Activated naive CD8-positive, alpha-beta T cell (primary cell): ENCODE results near the gene MYO1B.

ENCODE experiments used
- H3K27ac Mint-ChIP-seq: one replicate; pipeline ENCODE4 v1.8.0; 2021; ENCODE audit warnings: mixed read lengths
- H3K27me3 Mint-ChIP-seq: one replicate; pipeline ENCODE4 v1.8.0; 2021; ENCODE audit warnings: mixed read lengths
- H3K36me3 Mint-ChIP-seq: one replicate; pipeline ENCODE4 v1.8.0; 2021; ENCODE audit warnings: mixed read lengths
- H3K4me1 Mint-ChIP-seq: one replicate; pipeline ENCODE4 v1.8.0; 2021; ENCODE audit warnings: low read depth, mixed read lengths
- H3K4me3 Mint-ChIP-seq: one replicate; pipeline ENCODE4 v1.8.0; 2021; ENCODE audit warnings: mild to moderate bottlenecking, mixed read lengths
- H3K9me3 Mint-ChIP-seq: one replicate; pipeline ENCODE4 v1.8.0; 2021; ENCODE audit warnings: low read depth, mixed read lengths

Gene MYO1B

DNA sequence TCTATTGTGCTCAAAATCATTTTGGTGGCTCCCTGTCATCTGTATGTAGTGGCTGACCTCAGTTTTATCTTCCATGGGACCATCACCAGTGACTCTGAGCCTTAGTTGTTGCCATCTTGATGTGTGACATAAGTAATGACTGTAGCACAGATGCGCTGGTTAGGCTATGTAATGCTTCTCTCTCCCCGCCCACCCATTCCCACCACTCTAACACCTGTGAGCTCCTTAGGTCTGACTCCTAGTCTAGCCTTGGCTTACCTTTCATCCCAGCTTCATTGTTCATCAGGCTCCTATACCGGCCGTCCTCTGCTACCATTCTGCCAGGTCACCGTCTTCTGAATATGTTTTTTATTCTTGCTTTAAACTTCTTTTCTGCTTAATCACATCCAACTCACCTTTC is 17.2 kb downstream of the MYO1B start:
- no peaks in the 10 kb centered on the region for H3K27me3 Mint-ChIP-seq
- H3K4me3 Mint-ChIP-seq, result no peak overlapping the region
- no peak overlapping the region for H3K27ac Mint-ChIP-seq
- H3K9me3 Mint-ChIP-seq, result no peaks in the 10 kb centered on the region
- H3K4me1 Mint-ChIP-seq, result no peaks in the 10 kb centered on the region
- no peaks in the 10 kb centered on the region for H3K36me3 Mint-ChIP-seq

DNA sequence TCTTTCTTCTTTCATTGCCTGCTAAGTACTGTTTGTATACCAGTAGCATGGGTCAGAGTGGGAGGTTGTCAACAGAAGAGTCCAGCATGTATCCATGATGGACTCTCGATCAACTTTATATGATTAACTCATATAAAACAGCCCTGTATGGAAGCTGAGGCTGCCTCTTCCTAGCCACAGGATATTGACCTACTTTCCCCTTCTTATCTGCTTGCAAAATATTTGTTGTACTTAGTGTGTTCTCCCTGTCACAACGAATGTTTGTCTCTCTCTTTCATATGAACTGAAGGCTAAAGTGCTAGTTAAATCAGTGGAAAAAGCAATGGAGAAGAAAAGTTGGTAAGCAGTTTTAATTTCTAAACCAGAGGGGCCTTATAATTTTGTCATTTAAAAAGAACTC is 17.8 kb downstream of the MYO1B start:
- Mint-ChIP-seq H3K27ac (no peak overlapping the region), H3K9me3 (no peaks in the 10 kb centered on the region), H3K4me3 (no peak overlapping the region), H3K4me1 (no peaks in the 10 kb centered on the region), H3K36me3 (no peaks in the 10 kb centered on the region), H3K27me3 (no peaks in the 10 kb centered on the region)

GRCh38 chr2:191264647-191265081 is 19.5 kb downstream of the MYO1B start:
- Mint-ChIP-seq H3K4me1 (no peaks in the 10 kb centered on the region), H3K27me3 (no peaks in the 10 kb centered on the region), H3K9me3 (no peaks in the 10 kb centered on the region), H3K27ac (no peak overlapping the region), H3K36me3 (no peaks in the 10 kb centered on the region), H3K4me3 (no peak overlapping the region)

DNA sequence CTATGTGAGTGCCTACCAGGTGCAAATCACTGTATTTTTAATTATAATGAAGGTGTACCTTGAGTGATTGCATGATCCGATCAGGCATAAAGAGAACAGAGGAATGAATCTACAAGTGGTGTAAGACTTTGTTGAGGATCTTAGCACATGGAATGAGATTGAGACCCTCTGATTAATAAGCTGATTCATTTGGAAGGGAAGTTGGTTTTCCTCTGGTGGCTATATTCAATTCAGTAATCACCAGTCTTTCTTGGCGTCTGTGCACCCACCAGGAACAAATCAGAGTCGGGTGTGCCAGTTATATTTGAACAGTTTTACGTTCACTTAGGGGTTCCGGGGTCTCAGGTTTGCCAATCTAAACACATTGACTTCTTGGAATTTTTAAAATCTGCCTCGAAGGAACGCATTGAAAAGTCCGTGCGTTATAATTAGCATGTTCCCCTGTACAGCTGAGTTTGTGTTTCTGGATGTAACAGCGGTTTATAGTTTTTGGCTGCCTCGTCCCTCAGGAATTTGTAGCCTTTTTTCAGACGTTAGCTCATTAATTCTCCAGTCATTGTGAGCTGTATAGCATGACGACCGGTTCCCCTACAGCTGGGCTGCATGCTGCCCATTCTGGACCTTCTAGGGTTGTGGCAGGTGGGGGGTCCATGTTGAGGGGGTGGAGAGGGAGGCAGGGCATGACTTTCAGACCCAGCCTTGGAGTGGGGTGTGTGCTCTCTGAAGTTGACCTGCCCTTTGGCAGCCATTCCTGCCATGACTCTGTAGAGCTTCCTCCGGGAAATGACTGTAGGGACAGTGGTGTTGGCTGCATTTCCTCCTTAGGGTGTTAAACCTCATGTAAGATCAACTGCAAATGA is 20.3 kb downstream of the MYO1B start:
- Mint-ChIP-seq H3K4me3 (no peak overlapping the region), H3K27ac (no peak overlapping the region), H3K27me3 (peaks cover 2% of the 10 kb centered on the region), H3K9me3 (no peaks in the 10 kb centered on the region), H3K4me1 (no peaks in the 10 kb centered on the region), H3K36me3 (no peaks in the 10 kb centered on the region)

GRCh38 chr2:191266201-191266600 is 21.0 kb downstream of the MYO1B start:
- Mint-ChIP-seq H3K4me1 (no peaks in the 10 kb centered on the region), H3K36me3 (no peaks in the 10 kb centered on the region), H3K4me3 (no peak overlapping the region), H3K27ac (no peak overlapping the region), H3K9me3 (no peaks in the 10 kb centered on the region), H3K27me3 (peaks cover 2% of the 10 kb centered on the region)

DNA sequence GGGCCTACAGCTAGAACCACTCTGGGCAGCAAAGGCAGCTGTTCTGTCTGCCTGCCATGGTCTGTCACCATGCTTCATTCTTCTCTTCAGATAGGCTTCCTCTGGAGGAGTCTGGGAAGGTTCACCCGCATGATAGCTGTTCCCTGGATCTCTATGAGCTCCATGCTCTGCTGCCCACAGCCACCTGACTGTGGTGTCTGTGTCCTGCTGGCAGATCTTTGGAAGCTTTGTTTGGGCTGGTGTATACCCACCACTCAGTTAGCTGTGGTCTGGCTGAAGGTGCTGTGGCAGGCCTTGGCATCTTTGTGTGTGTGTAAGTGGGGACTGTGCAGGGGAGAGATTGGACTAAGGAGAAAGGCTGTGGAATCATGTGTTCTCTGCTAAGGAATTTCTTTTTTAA is 23.4 kb downstream of the MYO1B start:
- H3K9me3 Mint-ChIP-seq, result no peaks in the 10 kb centered on the region

DNA sequence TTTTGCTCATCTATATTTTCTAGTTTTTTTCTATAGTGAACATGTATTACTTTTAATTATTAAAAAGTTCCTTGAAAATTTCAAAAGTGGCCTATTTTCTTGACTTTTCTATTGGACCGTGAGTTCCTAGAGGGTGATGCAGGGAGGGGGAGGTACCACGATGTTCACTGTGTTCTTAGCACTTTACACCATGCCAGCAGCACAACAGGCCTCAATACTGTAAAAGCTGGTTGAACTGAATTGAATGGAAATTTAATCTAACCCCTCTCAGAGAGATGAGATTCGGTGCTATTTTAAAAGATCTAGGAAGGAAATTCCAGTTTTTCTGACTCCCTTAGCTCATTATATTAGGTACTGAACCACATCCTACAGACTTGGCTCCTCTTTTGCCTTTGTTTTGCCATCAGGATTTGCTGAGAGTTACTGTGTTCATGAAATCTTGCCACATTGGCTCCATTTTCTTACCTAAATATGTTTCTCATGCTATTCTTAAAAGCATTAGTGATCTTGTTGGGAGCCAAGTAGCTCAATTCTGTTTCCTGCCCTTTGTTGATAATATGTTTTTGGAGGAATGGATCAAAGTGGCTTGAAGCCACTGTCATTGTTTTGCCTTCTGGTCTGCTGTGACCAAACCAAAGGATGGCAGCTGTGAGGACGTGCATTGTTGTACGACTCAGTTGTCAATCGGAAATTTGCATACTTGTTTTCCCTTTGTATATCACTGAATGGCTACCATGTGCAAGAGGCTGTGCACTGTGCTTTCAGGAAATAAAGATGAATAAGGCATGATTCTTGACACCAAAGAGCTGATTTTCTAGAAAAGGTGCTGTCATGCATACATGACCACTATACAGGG is 25.3 kb downstream of the MYO1B start:
- Mint-ChIP-seq H3K36me3 (no peaks in the 10 kb centered on the region), H3K27me3 (peaks cover 2% of the 10 kb centered on the region), H3K4me1 (no peaks in the 10 kb centered on the region), H3K9me3 (no peaks in the 10 kb centered on the region), H3K4me3 (no peak overlapping the region), H3K27ac (no peak overlapping the region)

More for the DNA sequence above, 23.4 kb downstream of the MYO1B start:
- no peak overlapping the region for H3K27ac Mint-ChIP-seq
- H3K4me1 Mint-ChIP-seq, result no peaks in the 10 kb centered on the region
- no peak overlapping the region for H3K4me3 Mint-ChIP-seq
- H3K36me3 Mint-ChIP-seq, result no peaks in the 10 kb centered on the region
- peaks cover 2% of the 10 kb centered on the region for H3K27me3 Mint-ChIP-seq

DNA sequence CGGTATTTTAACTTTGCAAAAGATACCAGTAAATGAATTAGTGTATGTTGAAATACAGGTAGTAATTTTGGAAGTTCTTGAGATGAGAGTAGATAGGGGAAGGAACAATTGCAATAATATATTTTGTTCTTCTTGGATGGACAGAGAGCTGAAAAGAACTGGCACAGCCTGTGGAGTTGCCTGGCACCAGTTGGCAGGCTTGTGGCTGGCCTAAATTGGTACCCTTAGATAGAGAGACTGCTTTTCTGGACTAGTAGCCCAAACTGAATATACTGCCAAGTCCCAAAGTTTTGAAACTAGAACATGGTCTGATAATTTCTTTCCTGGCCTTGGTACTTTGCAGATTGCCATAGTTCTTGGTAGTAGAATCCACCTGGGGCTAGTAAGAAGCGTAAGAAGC is 26.9 kb downstream of the MYO1B start:
- no peak overlapping the region for H3K27ac Mint-ChIP-seq
- no peaks in the 10 kb centered on the region for H3K9me3 Mint-ChIP-seq
- H3K4me1 Mint-ChIP-seq, result no peaks in the 10 kb centered on the region
- H3K4me3 Mint-ChIP-seq, result no peak overlapping the region
- H3K27me3 Mint-ChIP-seq, result peaks cover 2% of the 10 kb centered on the region
- H3K36me3 Mint-ChIP-seq, result no peaks in the 10 kb centered on the region

DNA sequence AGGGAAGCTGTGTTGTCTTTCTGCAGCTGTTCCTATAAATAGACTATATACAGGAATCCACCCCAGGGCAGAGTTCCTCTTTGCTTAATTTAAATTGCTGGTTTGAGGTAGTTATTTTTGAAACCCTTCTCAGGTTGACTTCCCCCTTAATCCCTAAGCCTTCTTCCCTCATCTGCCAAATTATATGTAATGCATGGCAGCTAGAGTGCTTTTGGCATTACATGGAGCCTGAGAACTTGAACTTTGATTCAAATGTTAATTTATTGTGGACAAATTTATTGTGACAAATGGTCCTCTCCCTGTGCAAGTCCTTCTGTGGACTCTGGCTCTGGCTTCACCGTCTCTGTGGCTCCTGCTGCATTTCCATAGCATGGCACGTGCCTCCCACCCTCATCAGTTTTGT is 29.2 kb downstream of the MYO1B start:
- H3K36me3 Mint-ChIP-seq, result no peaks in the 10 kb centered on the region
- H3K27ac Mint-ChIP-seq, result no peak overlapping the region
- peaks cover 2% of the 10 kb centered on the region for H3K27me3 Mint-ChIP-seq
- no peak overlapping the region for H3K4me3 Mint-ChIP-seq
- H3K4me1 Mint-ChIP-seq, result no peaks in the 10 kb centered on the region
- H3K9me3 Mint-ChIP-seq, result no peaks in the 10 kb centered on the region

DNA sequence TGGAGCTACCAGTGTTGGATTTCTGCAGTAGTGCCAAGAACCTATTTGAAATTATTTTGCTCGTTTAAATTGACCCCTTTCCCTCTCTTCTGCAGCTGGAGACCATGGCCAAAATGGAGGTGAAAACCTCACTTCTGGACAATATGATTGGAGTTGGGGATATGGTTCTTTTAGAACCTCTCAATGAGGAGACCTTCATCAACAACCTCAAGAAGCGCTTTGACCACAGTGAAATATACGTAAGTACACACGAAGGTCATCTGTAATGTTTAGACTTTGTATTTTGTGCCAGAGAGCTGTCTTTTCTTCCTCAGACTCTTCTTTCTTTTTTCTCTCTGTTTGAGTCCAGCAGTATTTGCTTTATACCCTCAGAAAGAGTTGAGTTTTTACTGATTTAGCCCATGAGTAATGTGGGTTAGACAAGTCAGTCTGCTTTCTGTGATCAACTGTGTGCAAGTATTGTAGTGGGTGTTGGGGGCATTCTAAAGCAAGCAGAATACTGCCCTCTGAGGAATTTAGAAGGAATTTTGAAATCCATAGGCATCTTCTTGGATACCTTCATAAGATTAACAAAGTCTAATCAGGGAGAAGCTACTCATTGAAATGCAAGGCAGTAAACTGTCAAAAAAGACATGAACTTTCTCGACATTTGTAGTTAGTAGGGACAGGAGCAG is 31.7 kb downstream of the MYO1B start:
- no peaks in the 10 kb centered on the region for H3K27me3 Mint-ChIP-seq
- H3K4me1 Mint-ChIP-seq, result no peaks in the 10 kb centered on the region
- no peaks in the 10 kb centered on the region for H3K9me3 Mint-ChIP-seq
- H3K27ac Mint-ChIP-seq, result no peak overlapping the region
- no peaks in the 10 kb centered on the region for H3K36me3 Mint-ChIP-seq
- H3K4me3 Mint-ChIP-seq, result no peak overlapping the region

DNA sequence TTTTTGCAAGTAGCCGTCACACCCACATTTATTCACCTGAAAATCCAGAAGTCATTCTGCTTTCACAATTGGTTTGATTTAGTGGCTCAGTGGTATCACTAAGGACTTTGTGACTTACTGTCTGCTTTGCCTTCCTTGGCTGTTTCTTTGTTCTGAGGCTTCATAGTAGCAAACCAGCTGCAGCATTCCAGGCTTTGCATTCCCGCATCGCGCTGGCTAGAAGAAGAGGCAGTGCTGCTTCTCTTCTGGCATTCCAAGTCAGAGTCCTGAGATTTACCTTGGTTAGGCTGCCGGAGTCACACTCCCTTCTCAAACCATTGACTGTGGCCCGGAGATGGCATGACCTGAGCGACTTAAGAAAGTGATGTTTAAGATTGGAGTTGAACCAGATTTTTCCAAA is 35.1 kb downstream of the MYO1B start:
- H3K36me3 Mint-ChIP-seq, result no peaks in the 10 kb centered on the region

DNA sequence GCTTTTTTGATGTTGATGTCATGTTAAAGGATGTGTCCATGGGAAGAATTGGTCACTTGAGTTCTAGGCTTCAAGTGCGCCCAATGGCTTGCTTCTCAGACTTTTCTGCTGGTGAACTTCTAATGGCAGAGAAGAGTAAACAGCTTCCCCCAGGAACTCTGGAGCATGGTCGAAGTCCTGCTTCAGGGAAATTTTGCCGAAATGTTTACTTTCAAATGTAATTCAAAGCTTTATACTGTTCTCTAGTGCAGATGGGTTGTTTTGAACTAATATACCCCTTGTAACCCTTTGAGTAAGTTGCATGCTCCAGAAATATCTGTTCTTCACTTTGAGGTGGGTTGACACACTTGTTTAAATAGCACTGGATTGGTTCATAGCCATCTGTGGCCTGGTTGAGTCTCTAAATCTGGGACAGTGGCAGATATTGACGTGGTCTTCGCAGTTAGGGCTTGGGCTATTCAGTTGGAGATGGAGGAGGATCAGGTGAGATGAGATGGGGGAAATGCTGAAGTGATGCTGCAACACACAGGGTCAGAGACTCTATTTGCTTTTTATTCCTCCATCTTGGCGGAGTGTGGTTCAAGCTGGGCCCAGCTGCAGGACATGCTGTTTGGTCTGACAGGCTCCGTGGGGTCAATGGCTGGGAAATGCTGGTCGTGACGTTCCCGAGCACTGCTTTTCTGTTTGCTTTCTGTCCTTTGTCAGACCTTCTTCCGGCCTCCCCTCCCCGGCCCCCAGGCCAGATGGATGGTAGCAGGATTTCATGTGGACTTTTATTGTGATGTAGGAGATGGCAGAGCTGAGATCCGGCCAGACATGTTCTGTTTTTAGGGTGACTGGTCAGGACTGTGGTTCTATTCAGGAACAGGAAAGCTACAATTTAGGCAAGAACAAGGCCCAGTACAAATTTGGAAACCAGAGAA is 35.9 kb downstream of the MYO1B start:
- no peaks in the 10 kb centered on the region for H3K4me1 Mint-ChIP-seq
- no peak overlapping the region for H3K4me3 Mint-ChIP-seq
- no peaks in the 10 kb centered on the region for H3K9me3 Mint-ChIP-seq
- H3K27me3 Mint-ChIP-seq, result no peaks in the 10 kb centered on the region
- no peaks in the 10 kb centered on the region for H3K36me3 Mint-ChIP-seq
- H3K27ac Mint-ChIP-seq, result no peak overlapping the region

More for the DNA sequence above, 35.1 kb downstream of the MYO1B start:
- Mint-ChIP-seq H3K27me3 (no peaks in the 10 kb centered on the region), H3K4me1 (no peaks in the 10 kb centered on the region), H3K27ac (no peak overlapping the region), H3K4me3 (no peak overlapping the region), H3K9me3 (no peaks in the 10 kb centered on the region)

DNA sequence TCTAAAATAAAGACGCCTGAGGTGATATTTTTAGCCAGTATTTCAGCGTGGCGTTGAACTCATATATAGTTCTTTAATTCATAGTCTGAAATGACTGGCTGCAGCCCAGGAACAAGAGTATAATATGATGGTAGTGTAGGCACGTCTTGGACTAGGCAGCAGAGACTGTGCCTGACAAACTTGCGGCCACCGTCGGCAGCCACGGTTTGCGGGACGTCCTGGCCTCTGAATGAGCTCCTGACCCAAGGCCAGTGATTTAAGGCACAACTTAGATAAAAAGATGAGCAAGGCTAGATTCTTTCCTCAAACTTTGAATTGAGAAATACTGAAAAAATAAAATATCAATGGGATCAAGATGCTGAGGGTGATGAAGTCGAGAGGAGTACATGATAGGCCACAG is 40.0 kb downstream of the MYO1B start:
- Mint-ChIP-seq H3K27me3 (no peaks in the 10 kb centered on the region), H3K4me1 (no peaks in the 10 kb centered on the region), H3K9me3 (no peaks in the 10 kb centered on the region), H3K36me3 (no peaks in the 10 kb centered on the region), H3K4me3 (no peak overlapping the region), H3K27ac (no peak overlapping the region)

GRCh38 chr2:191287820-191288219 is 42.6 kb downstream of the MYO1B start:
- Mint-ChIP-seq H3K4me3 (no peak overlapping the region), H3K27ac (no peak overlapping the region), H3K4me1 (no peaks in the 10 kb centered on the region), H3K27me3 (no peaks in the 10 kb centered on the region), H3K36me3 (no peaks in the 10 kb centered on the region), H3K9me3 (no peaks in the 10 kb centered on the region)
